ENCODE data around the gene ZNF282. TPM values are rescaled to one million over a fixed set of nuclear protein-coding genes. Genes with fewer than 3 reads are reported as not detected.
"Not testable (repeated sequence)": the region's sequence is repeated elsewhere in the genome, so short reads cannot be mapped to it uniquely, and the experiment has no call there.

ZNF282 gene
- polyA plus RNA-seq, 6 donors from 2014 or later: 0.94 to 1.6 (median 0.98) TPM; not detected in 1

DNA sequence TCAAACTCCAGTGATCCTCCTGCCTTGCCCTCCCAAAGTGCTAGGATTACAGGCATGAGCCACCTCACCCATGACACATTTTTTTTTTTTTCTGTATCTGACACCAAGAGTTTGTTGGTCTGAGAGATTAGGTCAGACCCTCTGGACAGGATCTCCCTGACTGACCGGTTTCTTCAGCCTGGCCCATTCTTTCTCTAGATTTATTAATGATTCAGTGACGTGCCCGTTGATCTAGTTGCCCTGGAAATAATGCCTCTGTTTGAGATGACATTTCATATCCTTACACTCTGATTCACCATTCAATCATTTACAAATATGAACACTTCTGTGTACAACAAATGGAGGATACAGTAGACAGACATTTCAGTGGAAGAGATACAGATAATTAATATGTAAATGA, 42.7 kb downstream of the ZNF282 start:
- peak overlapping the region in 3 of 6 donors; percentile 5 to 89 (median 17) for H3K27ac Mint-ChIP-seq
- peaks cover 5 to 8% of the 10 kb centered on the region in 2 donors for H3K36me3 Mint-ChIP-seq
- peak overlapping the region; percentile 13 to 97 (median 91) for H3K4me3 Mint-ChIP-seq
- no peak for ATAC-seq (ENCODE audit: low read depth in 2 of 2)
- H3K9me3 Mint-ChIP-seq: peaks cover 0 to 5% (median 4%) of the 10 kb centered on the region in 7 donors
- DNase-seq: no peak
- H3K4me1 Mint-ChIP-seq: peaks cover 24 to 37% (median 24%) of the 10 kb centered on the region in 3 donors
- H3K27me3 Mint-ChIP-seq: peaks cover 2 to 18% (median 6%) of the 10 kb centered on the region in 3 donors

DNA sequence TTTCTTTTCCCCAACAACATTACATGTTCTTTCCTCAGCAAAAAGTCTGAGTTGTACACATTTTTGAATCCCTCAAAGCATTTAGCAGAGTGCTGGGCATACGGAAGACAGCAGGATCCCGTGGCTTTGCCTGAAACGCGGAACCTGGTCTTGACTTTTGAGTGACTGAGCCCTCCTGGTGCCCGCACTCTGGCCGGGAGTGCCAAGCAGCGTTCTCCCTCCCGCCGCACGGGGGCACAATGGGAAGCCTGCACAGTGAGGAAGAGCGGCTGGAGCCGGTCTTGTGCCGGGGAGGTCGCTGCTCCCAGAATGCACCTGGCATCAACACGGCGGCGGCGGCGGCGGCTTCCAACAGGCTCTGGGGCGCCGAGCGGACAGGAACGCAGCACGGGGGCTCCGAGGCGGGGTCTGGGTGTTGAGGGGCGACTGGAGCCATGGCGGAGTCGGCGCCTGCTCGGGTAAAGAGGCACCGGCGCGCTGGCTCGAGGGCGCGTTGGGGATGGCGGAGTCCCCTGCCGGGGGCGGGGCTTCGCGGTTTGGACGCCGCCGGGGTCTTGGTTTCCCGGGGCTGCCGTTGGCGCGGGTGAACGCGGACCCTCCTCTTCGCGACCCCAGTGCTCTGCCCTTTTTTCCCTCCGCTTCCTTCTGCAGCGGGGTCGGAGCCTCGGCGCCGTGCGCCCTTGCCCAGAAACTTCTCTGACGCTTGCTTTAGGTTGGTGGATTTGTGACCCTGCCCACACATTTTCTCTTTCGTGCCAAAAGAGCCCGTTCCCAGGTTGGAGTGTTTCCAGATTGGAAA, 44.2 kb downstream of the ZNF282 start, which contains the start of gene ZNF212:
Gene ZNF212, plus strand, starts transcription at position 307 of the 799 bp plus-strand sequence. Its CDS starts 128 bp downstream, at position 435.
- peaks cover 26 to 43% (median 28%) of the 10 kb centered on the region in 3 donors for H3K4me1 Mint-ChIP-seq
- peak within 1 kb of the TSS; percentile 91 to 97 (median 92) for H3K4me3 Mint-ChIP-seq
- ATAC-seq (ENCODE audit: low read depth in 2 of 2) (peak; percentile 99), DNase-seq (peak; percentile 84)
- peaks cover 5 to 8% of the 10 kb centered on the region in 2 donors for H3K36me3 Mint-ChIP-seq
- peaks cover 0 to 9% (median 6%) of the 10 kb centered on the region in 3 donors for H3K27me3 Mint-ChIP-seq
- H3K9me3 Mint-ChIP-seq: peaks cover 0 to 5% (median 4%) of the 10 kb centered on the region in 7 donors
- peak within 1 kb of the TSS in 5 of 6 donors; percentile 74 to 90 (median 86) for H3K27ac Mint-ChIP-seq

DNA sequence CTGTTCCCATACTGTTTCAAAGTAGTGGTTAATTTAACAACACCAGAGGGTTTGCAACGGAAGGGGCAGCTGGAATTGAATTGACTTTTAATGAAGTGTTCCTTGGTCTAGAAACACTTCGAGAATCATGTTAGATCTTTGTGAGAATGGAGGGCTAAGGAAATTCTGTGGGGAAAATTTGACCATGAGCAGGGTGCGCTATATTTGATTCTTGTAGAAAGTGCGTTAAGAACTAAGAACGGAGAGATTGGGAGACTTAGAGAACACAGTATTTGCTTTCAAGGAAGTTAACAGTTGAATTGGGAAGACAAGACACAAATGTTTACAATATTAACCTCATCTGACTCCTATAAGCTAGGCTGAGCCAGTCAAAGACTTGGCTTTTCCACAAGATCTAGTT, 45.3 kb downstream of the ZNF282 start:
- ATAC-seq (ENCODE audit: low read depth in 2 of 2) (no peak), DNase-seq (no peak)
- Mint-ChIP-seq H3K4me3 (peak overlapping the region; percentile 81 to 97 (median 92)), H3K4me1 (peaks cover 35 to 54% (median 38%) of the 10 kb centered on the region in 3 donors), H3K36me3 (peaks cover 5 to 8% of the 10 kb centered on the region in 2 donors), H3K9me3 (peaks cover 0 to 5% (median 4%) of the 10 kb centered on the region in 7 donors), H3K27me3 (peaks cover 0 to 9% (median 6%) of the 10 kb centered on the region in 3 donors), H3K27ac (peak overlapping the region in 2 of 6 donors; percentile 70 to 90)

DNA sequence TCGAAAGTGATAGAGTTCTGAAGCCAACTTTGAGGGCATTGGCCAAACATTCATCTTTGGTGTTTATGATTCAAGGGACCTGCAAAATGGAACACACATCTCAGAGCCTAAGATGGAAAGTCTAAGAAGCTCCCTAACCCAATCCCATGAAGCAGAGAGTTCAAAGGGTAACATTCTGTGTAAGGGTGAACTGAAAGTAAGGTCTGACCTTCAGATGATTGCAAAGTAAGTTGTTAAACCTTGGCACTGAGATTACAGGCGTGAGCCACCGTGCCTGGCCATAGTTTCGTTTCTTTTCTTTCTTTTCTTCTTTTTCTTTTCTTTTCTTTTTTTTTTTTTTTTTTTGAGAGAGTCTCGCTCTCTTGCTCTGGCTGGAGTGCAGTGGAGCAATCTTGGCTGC, 46.4 kb downstream of the ZNF282 start:
- ATAC-seq (ENCODE audit: low read depth in 2 of 2) (no peak), DNase-seq (no peak)
- peaks cover 0 to 5% (median 4%) of the 10 kb centered on the region in 7 donors for H3K9me3 Mint-ChIP-seq
- H3K4me1 Mint-ChIP-seq: peaks cover 41 to 59% (median 47%) of the 10 kb centered on the region in 3 donors
- no peak overlapping the region for H3K27ac Mint-ChIP-seq
- peak overlapping the region in 5 of 8 donors; percentile 63 to 97 (median 91) for H3K4me3 Mint-ChIP-seq
- peaks cover 5 to 8% of the 10 kb centered on the region in 2 donors for H3K36me3 Mint-ChIP-seq
- H3K27me3 Mint-ChIP-seq: peaks cover 0 to 2% (median under 1%) of the 10 kb centered on the region in 3 donors

DNA sequence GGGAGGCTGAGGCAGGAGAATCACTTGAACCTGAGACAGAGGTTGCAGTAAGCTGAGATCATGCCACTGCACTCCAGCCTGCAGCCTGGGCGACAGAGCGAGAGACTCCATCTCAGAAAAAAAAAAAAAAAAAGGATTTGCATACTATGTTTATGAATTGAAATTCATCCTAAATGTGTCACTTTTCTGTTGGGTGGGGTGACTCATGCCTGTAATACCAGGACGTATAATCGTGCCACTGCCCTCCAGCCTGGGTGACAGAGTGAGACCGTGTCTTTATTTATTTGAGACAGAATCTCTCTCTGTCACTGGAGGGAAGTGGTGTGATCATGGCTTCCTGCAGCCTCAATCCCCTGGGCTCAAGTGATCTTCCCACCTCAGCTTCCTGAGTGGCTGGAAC, 49.9 kb downstream of the ZNF282 start:
- peak overlapping the region in 1 of 8 donors; percentile 35 for H3K4me3 Mint-ChIP-seq
- H3K36me3 Mint-ChIP-seq: peaks cover 5 to 8% of the 10 kb centered on the region in 2 donors
- ATAC-seq (ENCODE audit: low read depth in 2 of 2) (peak; percentile 27 to 59), DNase-seq (no peak)
- peak overlapping the region in 1 of 6 donors; percentile 41 for H3K27ac Mint-ChIP-seq
- no peaks in the 10 kb centered on the region for H3K27me3 Mint-ChIP-seq
- H3K4me1 Mint-ChIP-seq: peaks cover 42 to 48% (median 47%) of the 10 kb centered on the region in 3 donors
- H3K9me3 Mint-ChIP-seq: peaks cover 0 to 5% (median 4%) of the 10 kb centered on the region in 7 donors

DNA sequence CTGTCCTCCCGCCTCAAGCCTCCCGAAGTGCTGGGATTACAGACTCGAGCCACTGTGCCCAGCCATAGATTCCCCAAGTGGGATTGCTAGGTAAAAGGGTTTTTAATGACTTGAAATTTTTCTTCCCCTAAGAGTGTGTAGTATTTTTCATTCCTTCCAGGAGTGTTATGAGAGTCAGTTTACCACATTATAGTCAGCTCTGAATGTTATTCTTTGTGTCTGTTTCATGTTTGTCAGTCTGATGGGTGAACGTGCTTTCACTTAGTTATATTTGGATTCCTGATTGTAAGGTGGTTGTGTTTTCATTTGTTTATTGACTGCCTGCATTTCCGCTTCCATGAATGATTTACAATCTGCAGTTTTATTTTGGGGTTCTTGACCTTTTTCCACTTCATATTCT, 50.4 kb downstream of the ZNF282 start:
- Mint-ChIP-seq H3K9me3 (peaks cover 0 to 5% (median 4%) of the 10 kb centered on the region in 7 donors), H3K27me3 (no peaks in the 10 kb centered on the region), H3K4me3 (peak overlapping the region in 2 of 8 donors; percentile 9 to 35), H3K27ac (peak overlapping the region in 3 of 6 donors; percentile 4 to 41 (median 21)), H3K36me3 (peaks cover 8% of the 10 kb centered on the region in 2 donors), H3K4me1 (peaks cover 37 to 46% (median 44%) of the 10 kb centered on the region in 3 donors)
- no peak for ATAC-seq (ENCODE audit: low read depth in 2 of 2)
- DNase-seq: no peak

DNA sequence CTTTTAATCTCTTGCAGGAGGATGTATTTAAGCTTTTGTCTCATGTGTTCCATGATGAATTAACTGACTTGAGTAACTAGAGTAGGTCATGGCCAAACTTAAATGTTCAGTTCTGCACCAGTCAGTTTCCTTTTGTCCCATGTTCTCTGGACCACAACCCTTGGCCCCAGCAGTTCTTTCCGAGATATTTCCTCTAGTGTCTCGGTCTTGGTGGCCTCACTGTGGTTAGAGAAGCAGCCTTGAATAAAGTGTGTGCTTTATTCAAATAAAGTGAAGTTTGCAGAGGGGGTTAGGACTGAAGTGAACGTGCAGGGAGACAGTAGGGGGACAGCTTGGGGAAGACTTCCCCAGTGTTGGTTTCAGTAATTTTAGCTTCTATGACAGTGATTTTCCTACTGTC, 53.4 kb downstream of the ZNF282 start:
- H3K9me3 Mint-ChIP-seq: no peaks in the 10 kb centered on the region
- ATAC-seq (ENCODE audit: low read depth in 2 of 2) (no peak), DNase-seq (no peak)
- H3K27ac Mint-ChIP-seq: peak overlapping the region in 2 of 6 donors; percentile 14 to 15
- H3K4me1 Mint-ChIP-seq: peaks cover 26 to 42% (median 30%) of the 10 kb centered on the region in 3 donors
- H3K27me3 Mint-ChIP-seq: no peaks in the 10 kb centered on the region
- H3K36me3 Mint-ChIP-seq: peaks cover 0 to 14% of the 10 kb centered on the region in 2 donors
- no peak overlapping the region for H3K4me3 Mint-ChIP-seq

DNA sequence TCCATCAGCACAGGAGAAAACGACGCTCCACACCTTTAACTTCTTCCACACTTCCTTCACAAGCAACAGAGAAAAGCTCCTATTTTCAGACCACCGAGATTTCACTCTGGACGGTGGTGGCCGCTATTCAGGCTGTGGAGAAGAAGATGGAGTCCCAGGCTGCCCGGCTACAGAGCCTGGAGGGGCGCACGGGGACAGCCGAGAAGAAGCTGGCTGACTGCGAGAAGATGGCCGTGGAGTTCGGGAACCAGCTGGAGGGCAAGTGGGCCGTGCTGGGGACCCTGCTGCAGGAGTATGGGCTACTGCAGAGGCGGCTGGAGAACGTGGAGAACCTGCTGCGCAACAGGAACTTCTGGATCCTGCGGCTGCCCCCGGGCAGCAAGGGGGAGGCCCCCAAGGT, 54.8 kb downstream of the ZNF282 start:
- DNase-seq; ATAC-seq (ENCODE audit: low read depth in 2 of 2); H3K27me3 Mint-ChIP-seq; H3K9me3 Mint-ChIP-seq: not testable (repeated sequence)
- peak overlapping the region in 1 of 6 donors; percentile 69 for H3K27ac Mint-ChIP-seq
- peak overlapping the region in 1 of 8 donors; percentile 59 for H3K4me3 Mint-ChIP-seq
- peaks cover 0 to 14% of the 10 kb centered on the region in 2 donors for H3K36me3 Mint-ChIP-seq
- peaks cover 16 to 33% (median 23%) of the 10 kb centered on the region in 3 donors for H3K4me1 Mint-ChIP-seq

DNA sequence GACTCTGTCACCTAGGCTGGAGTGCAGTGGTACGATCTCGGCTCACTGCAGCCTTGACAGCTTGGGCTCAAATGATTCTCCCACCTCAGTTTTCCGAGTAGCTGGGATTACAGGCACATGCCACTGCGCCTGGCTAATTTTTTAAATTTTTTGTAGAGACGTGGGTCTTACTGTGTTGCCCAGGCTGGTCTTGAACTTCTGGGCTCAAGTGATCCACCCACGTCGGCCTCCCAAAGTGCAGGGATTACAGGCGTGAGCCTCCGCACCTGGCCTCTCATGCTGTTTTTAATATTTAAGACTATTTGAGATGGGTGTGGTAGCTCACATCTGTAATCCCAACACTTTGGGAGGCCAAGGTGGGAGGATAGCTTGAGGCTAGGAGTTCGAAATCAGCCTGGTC, 56.2 kb downstream of the ZNF282 start:
- not testable (repeated sequence) for H3K4me3 Mint-ChIP-seq; DNase-seq; ATAC-seq (ENCODE audit: low read depth in 2 of 2); H3K9me3 Mint-ChIP-seq; H3K27me3 Mint-ChIP-seq; H3K27ac Mint-ChIP-seq
- H3K4me1 Mint-ChIP-seq: peaks cover 6 to 19% (median 13%) of the 10 kb centered on the region in 3 donors
- peaks cover 5 to 14% of the 10 kb centered on the region in 2 donors for H3K36me3 Mint-ChIP-seq

DNA sequence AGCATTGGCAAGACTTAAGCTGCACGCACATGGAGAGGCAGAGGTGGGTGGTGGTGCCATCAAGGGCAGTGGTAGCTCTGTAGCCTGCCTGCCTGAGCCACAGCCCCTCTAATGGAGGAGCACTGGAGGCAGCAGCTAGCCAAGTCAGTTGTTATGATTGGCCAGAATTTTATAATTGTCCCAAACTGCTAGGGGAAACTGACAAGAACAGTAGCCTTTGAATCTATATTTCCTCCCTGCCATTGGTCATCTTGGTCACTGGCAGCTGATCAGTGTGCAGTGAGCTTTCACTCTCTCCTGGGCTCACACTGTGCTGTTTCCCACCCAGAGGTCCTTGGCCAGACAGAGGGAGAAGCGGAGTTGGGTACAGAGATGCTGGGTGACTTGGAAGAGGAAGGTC, 57.0 kb downstream of the ZNF282 start:
- Mint-ChIP-seq H3K36me3 (peaks cover 5 to 14% of the 10 kb centered on the region in 2 donors), H3K4me3 (no peak overlapping the region), H3K27me3 (no peaks in the 10 kb centered on the region), H3K27ac (no peak overlapping the region), H3K4me1 (peaks cover 4 to 18% (median 13%) of the 10 kb centered on the region in 3 donors), H3K9me3 (no peaks in the 10 kb centered on the region)
- DNase-seq: no peak
- no peak for ATAC-seq (ENCODE audit: low read depth in 2 of 2)

DNA sequence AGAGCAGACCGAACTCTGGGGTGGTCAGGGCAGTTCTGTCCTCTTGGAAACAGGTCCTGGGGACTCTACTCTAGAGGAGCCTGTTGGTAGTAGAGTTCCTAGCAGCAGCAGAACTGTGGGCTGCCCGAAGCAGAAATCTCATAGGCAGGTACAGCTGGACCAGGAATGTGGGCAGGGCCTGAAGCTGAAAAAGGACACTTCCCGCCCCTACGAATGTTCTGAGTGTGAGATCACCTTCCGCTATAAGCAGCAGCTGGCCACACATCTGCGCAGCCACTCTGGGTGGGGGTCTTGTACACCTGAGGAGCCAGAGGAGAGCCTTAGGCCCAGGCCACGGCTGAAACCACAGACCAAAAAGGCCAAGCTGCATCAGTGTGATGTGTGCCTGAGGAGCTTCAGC, 58.3 kb downstream of the ZNF282 start:
- no peak for ATAC-seq (ENCODE audit: low read depth in 2 of 2)
- Mint-ChIP-seq H3K9me3 (no peaks in the 10 kb centered on the region), H3K36me3 (peaks cover 5 to 14% of the 10 kb centered on the region in 2 donors), H3K4me3 (no peak overlapping the region), H3K27ac (no peak overlapping the region), H3K27me3 (no peaks in the 10 kb centered on the region), H3K4me1 (peaks cover 5 to 13% (median 6%) of the 10 kb centered on the region in 3 donors)
- no peak for DNase-seq

DNA sequence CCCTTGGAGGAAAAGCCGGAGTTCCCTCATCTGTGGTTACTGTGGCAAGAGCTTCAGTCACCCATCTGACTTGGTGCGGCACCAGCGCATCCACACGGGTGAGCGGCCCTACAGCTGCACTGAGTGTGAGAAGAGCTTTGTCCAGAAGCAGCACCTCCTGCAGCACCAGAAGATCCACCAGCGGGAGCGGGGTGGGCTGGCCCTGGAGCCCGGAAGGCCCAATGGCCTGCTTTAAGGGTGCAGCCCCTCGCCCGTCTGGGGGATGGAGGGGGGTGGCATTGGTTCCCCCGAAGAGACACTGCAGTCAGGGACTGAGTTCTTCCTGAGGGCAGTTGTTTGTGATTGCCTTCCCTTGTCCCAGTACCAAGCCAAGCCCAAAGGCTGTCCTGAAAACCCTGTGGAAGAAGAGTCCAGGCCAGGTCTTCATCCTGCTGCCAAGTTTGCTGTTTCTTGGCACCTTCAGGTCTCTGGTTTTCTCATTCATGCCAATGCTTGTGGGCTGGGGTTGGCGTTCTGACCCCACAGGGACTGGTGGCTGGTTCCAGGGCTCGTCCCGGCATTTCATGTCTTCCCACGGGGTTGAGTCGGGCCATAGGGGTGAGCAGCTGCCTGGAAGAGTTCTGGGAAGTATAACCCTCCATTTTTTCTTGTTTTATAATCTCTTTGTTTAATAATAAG, 59.0 kb downstream of the ZNF282 start:
- no peaks in the 10 kb centered on the region for H3K9me3 Mint-ChIP-seq
- peaks cover 4 to 11% (median 5%) of the 10 kb centered on the region in 3 donors for H3K4me1 Mint-ChIP-seq
- DNase-seq (no peak), ATAC-seq (ENCODE audit: low read depth in 2 of 2) (no peak)
- H3K27me3 Mint-ChIP-seq: no peaks in the 10 kb centered on the region
- no peak overlapping the region for H3K27ac Mint-ChIP-seq
- peaks cover 5 to 14% of the 10 kb centered on the region in 2 donors for H3K36me3 Mint-ChIP-seq
- no peak overlapping the region for H3K4me3 Mint-ChIP-seq

DNA sequence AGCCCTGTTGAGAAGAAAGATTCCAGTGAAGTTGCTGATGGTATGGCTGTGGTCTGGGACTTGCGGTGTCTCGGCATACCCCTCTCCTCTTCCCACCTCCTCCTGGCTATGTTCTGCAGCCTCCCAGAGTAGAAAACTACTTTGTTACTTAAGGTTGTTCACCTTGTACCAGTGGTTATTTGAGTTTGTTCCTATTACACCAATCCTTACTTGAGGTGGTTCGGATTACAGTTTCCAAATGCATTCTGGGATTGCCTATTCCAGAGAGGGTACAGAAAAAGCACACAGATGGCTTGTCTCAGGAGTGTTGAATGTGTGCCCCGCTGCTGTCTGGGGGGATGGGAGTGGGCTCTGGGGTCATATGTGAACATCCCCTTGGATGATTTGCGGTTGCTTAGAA, 59.8 kb downstream of the ZNF282 start:
- peaks cover 5 to 14% of the 10 kb centered on the region in 2 donors for H3K36me3 Mint-ChIP-seq
- DNase-seq (no peak), ATAC-seq (ENCODE audit: low read depth in 2 of 2) (no peak)
- H3K27ac Mint-ChIP-seq: peak overlapping the region in 1 of 6 donors; percentile 40
- H3K27me3 Mint-ChIP-seq: no peaks in the 10 kb centered on the region
- H3K4me3 Mint-ChIP-seq: peak overlapping the region in 1 of 8 donors; percentile 30
- H3K4me1 Mint-ChIP-seq: peaks cover 4 to 11% (median 5%) of the 10 kb centered on the region in 3 donors
- H3K9me3 Mint-ChIP-seq: no peaks in the 10 kb centered on the region

Measured in naive B cell (primary cell).